ENCODE measurements around the gene TMEM245. TPM values are rescaled to one million over a fixed set of nuclear protein-coding genes. Genes with fewer than 3 reads are reported as not detected.

The TMEM245 gene
- total RNA-seq, 1 experiment from 2014 or later: 59.8 TPM

DNA sequence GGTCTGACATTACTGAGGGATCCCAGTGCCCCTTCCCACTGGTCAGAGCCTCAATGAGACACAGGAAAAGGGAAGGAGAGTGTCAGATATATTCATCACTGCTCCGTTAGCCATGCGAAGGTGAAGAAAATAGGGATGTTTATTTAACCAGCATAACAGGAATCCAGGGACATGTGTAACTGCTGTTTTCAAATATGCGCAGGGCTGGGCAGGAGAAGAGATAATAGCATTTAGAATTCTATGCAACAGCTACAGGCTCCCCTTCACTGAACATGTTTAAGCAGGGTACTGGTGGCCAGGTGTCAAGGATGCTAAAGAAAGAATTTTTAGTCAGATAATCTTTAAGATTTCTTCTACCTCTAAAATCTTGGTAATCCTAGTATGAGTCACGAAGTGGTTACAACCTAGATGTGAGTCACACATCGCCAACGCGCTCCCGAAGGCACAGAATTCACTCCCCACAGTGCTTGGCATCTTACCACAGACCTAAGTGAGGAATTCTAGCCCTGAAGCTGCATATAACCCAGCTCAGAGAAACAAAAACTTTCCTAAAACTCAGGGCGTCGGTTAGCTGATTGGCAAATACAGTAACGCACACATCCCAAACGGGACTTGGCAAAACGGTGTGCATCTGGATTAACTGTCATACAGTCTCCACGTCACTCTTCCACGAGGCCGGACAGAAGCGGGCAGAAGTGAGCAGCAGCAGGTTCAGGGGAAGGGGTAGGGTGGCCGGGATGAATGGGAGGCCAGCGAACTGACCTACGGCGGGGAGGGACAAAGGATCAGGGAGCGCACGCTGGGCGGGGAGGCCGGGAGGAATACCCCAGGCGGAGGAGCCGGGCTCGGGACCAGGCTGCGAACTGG lies 107.5 kb downstream of the TMEM245 start:
- peak overlapping the region; percentile 94 for H3K4me3 ChIP-seq (ENCODE audit: low read depth, low read length, poor library complexity, severe bottlenecking)
- no peaks in the 10 kb centered on the region for H3K36me3 ChIP-seq (ENCODE audit: insufficient read depth, low read length, poor library complexity, severe bottlenecking)
- H3K9me3 ChIP-seq (ENCODE audit: low read depth, low read length, poor library complexity, severe bottlenecking): no peaks in the 10 kb centered on the region
- CTCF ChIA-PET: no interaction called here
- intact Hi-C loops (cut with micrococcal nuclease; ENCODE audit: unreplicated experiment): loop anchor here (5.0 kb wide), 1 partner anchor 105 kb away; the partner anchor contains the start of gene TMEM245
- H3K27me3 ChIP-seq (replicated peaks; ENCODE audit: insufficient read depth, low read depth, low read length, poor library complexity): no peaks in the 10 kb centered on the region
- H3K4me1 ChIP-seq (ENCODE audit: insufficient read depth, low read length, poor library complexity, severe bottlenecking): peaks cover 33% of the 10 kb centered on the region
- no peak for TF ChIP-seq CTCF (conservative IDR thresholded peaks at IDR 0.05; ENCODE audit: low read depth, low read length)
- no peak for TF ChIP-seq EZH2 (IDR thresholded peaks at IDR 0.05; ENCODE audit: borderline replicate concordance, low read depth, low read length, poor library complexity, severe bottlenecking)
- POLR2A ChIA-PET (ENCODE audit: low non-redundant PET): no interaction called here
- peak; percentile 80 for DNase-seq (ENCODE audit: low spot score)
- peak overlapping the region; percentile 84 for H3K27ac ChIP-seq (ENCODE audit: low read depth, low read length, poor library complexity, severe bottlenecking)
- BruUV-seq (replicated peaks): TSS peak; percentile 39

DNA sequence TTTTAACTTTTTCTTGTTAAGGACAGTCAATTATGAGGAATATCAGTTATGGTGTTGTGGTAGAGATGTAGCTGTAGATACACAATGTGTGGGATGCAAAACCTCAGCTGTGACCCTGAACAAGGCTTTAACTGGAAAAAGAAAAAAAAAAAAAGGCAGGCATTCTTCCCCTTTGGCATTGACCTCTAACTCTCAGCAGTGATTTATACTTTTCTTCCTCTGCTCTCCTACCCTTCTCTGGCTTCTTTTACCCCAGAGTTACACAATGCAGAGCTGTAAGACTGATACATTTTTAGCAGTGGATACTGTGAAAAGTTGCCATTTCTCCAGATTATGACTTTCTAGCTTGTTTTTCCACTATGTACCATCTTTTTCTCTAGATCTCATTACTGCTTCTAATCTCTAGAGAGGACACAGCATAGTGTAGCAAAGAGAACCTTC lies 108.5 kb downstream of the TMEM245 start:
- DNase-seq (ENCODE audit: low spot score): no peak
- ChIA-PET POLR2A (ENCODE audit: low non-redundant PET) (interaction anchor here (0.7 kb wide), 1 partner anchor 15 kb away, joined by 7 read pairs; no protein-coding TSS in a partner anchor), CTCF (no interaction called here)
- Histone ChIP-seq H3K4me3 (ENCODE audit: low read depth, low read length, poor library complexity, severe bottlenecking) (peak overlapping the region; percentile 94), H3K36me3 (ENCODE audit: insufficient read depth, low read length, poor library complexity, severe bottlenecking) (no peaks in the 10 kb centered on the region), H3K9me3 (ENCODE audit: low read depth, low read length, poor library complexity, severe bottlenecking) (no peaks in the 10 kb centered on the region), H3K4me1 (ENCODE audit: insufficient read depth, low read length, poor library complexity, severe bottlenecking) (peaks cover 28% of the 10 kb centered on the region), H3K27me3 (replicated peaks; ENCODE audit: insufficient read depth, low read depth, low read length, poor library complexity) (no peaks in the 10 kb centered on the region), H3K27ac (ENCODE audit: low read depth, low read length, poor library complexity, severe bottlenecking) (no peak overlapping the region)
- no TSS peak for BruUV-seq (replicated peaks)
- intact Hi-C loops (cut with micrococcal nuclease; ENCODE audit: unreplicated experiment): loop anchor here (5.0 kb wide), 1 partner anchor 106 kb away; the partner anchor contains the start of gene TMEM245
- TF ChIP-seq EZH2 (IDR thresholded peaks at IDR 0.05; ENCODE audit: borderline replicate concordance, low read depth, low read length, poor library complexity, severe bottlenecking) (no peak), CTCF (conservative IDR thresholded peaks at IDR 0.05; ENCODE audit: low read depth, low read length) (no peak)

GRCh38 chr9:109010746-109011145 lies 109.0 kb downstream of the TMEM245 start:
- H3K9me3 ChIP-seq (ENCODE audit: low read depth, low read length, poor library complexity, severe bottlenecking): no peaks in the 10 kb centered on the region
- no peak overlapping the region for H3K4me3 ChIP-seq (ENCODE audit: low read depth, low read length, poor library complexity, severe bottlenecking)
- intact Hi-C loops (cut with micrococcal nuclease; ENCODE audit: unreplicated experiment): loop anchor here (5.0 kb wide), 1 partner anchor 107 kb away; the partner anchor contains the start of gene TMEM245
- H3K4me1 ChIP-seq (ENCODE audit: insufficient read depth, low read length, poor library complexity, severe bottlenecking): peaks cover 26% of the 10 kb centered on the region
- ChIA-PET CTCF (no interaction called here), POLR2A (ENCODE audit: low non-redundant PET) (interaction anchor here (0.7 kb wide), 1 partner anchor 15 kb away, joined by 3 read pairs; no protein-coding TSS in a partner anchor)
- peak; percentile 54 for DNase-seq (ENCODE audit: low spot score)
- no peak overlapping the region for H3K27ac ChIP-seq (ENCODE audit: low read depth, low read length, poor library complexity, severe bottlenecking)
- TF ChIP-seq CTCF (conservative IDR thresholded peaks at IDR 0.05; ENCODE audit: low read depth, low read length): no peak
- no peak for TF ChIP-seq EZH2 (IDR thresholded peaks at IDR 0.05; ENCODE audit: borderline replicate concordance, low read depth, low read length, poor library complexity, severe bottlenecking)
- no TSS peak for BruUV-seq (replicated peaks)
- no peaks in the 10 kb centered on the region for H3K36me3 ChIP-seq (ENCODE audit: insufficient read depth, low read length, poor library complexity, severe bottlenecking)
- H3K27me3 ChIP-seq (replicated peaks; ENCODE audit: insufficient read depth, low read depth, low read length, poor library complexity): no peaks in the 10 kb centered on the region
